Activated CD8-positive, alpha-beta memory T cell treated with anti-CD3 and anti-CD28 coated beads for 36 hours (primary cell): ENCODE measurements around the gene NLGN3. TPM values are rescaled to one million over a fixed set of nuclear protein-coding genes. Genes with fewer than 3 reads are reported as not detected.

Source experiments
- total RNA-seq, 2 experiments: library from RNA; stranded (reverse); gene quantifications; one replicate each; pipeline ENCODE4 v1.2.3, GENCODE V29; 2021

NLGN3 gene
- total RNA-seq, 2 experiments from 2014 or later = 0.53 to 0.67 TPM

Other genes with a start within 250 kb of the NLGN3 start
- not detected for gene TEX11, start 236.1 kb upstream of the NLGN3 start, total RNA-seq
- gene SLC7A3, start 213.7 kb upstream of the NLGN3 start, total RNA-seq = under 1 TPM; 0.74 to 0.82 TPM
- gene SNX12, start 76.5 kb upstream of the NLGN3 start, total RNA-seq = 10 to 100 TPM; 51.4 to 56.2 TPM
- 1 to 10 TPM; 8.0 to 9.7 TPM for gene FOXO4, start 49.0 kb upstream of the NLGN3 start, total RNA-seq
- 1 to 10 TPM; 5.6 to 7.2 TPM for gene CXorf65, start 38.1 kb upstream of the NLGN3 start, total RNA-seq
- gene IL2RG, start 33.3 kb upstream of the NLGN3 start, total RNA-seq = 100 to 1,000 TPM; 317 to 322 TPM
- 10 to 100 TPM; 49.0 to 56.8 TPM for gene MED12, start 26.2 kb upstream of the NLGN3 start, total RNA-seq
- not detected for gene GJB1, start 78.4 kb downstream of the NLGN3 start, total RNA-seq
- 10 to 100 TPM; 17.0 to 18.8 TPM for gene ZMYM3, start 109.3 kb downstream of the NLGN3 start, total RNA-seq
- 100 to 1,000 TPM; 477 to 536 TPM for gene NONO, start 138.8 kb downstream of the NLGN3 start, total RNA-seq
- gene ITGB1BP2, start 156.9 kb downstream of the NLGN3 start, total RNA-seq = 1 to 10 TPM; 4.6 to 5.5 TPM
- gene TAF1, start 221.5 kb downstream of the NLGN3 start, total RNA-seq = 10 to 100 TPM; 30.6 to 31.5 TPM